Thyroid gland (tissue), 4 donors: Measurements from ENCODE around the gene GNAQ. TPM values are rescaled to one million over a fixed set of nuclear protein-coding genes. Genes with fewer than 3 reads are reported as not detected.

ENCODE experiments used
- DNase-seq, 2 donors: peaks; one replicate each; pipeline ENCODE4 v3.0.0-alpha.2; 2019
- H3K27ac ChIP-seq, 3 donors: fragments of 200-600 bp; sonication (generic); 1 replicate in 2 of 3; 2 replicates in 1 of 3; pipeline ENCODE4 v1.5.1; 2016 to 2019; ENCODE audit warnings: mild to moderate bottlenecking in 1 of 3, moderate library complexity in 1 of 3
- H3K27me3 ChIP-seq: fragments of 200-600 bp; sonication (generic); one replicate; pipeline ENCODE4 v1.5.1; 2019
- H3K36me3 ChIP-seq, 2 donors: fragments of 200-600 bp; sonication (generic); one replicate each; pipeline ENCODE4 v1.5.1; 2016 to 2019
- H3K4me1 ChIP-seq, 2 donors: fragments of 200-600 bp; sonication (generic); one replicate each; pipeline ENCODE4 v1.5.1; 2017 to 2019
- H3K4me3 ChIP-seq, 3 donors: fragments of 200-600 bp; sonication (generic); replicated peaks in 1 of 3; 1 replicate in 2 of 3; 2 replicates in 1 of 3; pipeline ENCODE4 v1.5.1; 2016; ENCODE audit warnings: mild to moderate bottlenecking in 1 of 3
- H3K9me3 ChIP-seq: fragments of 200-600 bp; sonication (generic); one replicate; pipeline ENCODE4 v1.5.1; 2017
- POLR2A ChIP-seq, 2 donors: fragments of 450-650 bp; IDR thresholded peaks; one replicate each; pipeline ENCODE4 v1.6.1; 2017; ENCODE audit warnings: antibody characterized with exemption in 2 of 2, mild to moderate bottlenecking in 2 of 2, moderate library complexity in 1 of 2
- WGBS, 2 donors: methylation state at CpG; one replicate each; pipeline ENCODE4 v1.1.5; 2017; 5-methylcytosine and 5-hydroxymethylcytosine counted together
- intact Hi-C: fragments of 100-400 bp; cut with DNase I; formaldehyde crosslinking; loops from one replicate; pipeline ENCODE4 v1.15.1; 2023
- total RNA-seq, 4 donors: library from RNA; depleted of rRNA; stranded (reverse); fragments of >200 nt; gene quantifications; one replicate each; pipeline ENCODE4 v1.2.3, GENCODE V29; 2016
- TF ChIP-seq, protein P1 (sequence below), 6 experiments: fragments of 200-600 bp in 3 of 6; fragments of 450-650 bp in 3 of 6; sonication (generic) in 3 of 6; IDR thresholded peaks; one replicate each; pipeline ENCODE4 v1.5.1; 2016 to 2019; ENCODE audit warnings: antibody characterized with exemption in 6 of 6, mild to moderate bottlenecking in 2 of 6, inconsistent platforms in 1 of 6, moderate library complexity in 1 of 6

The GNAQ gene
- total RNA-seq: 10 to 100 TPM; 40.0 to 60.8 (median 58.1) TPM

DNA sequence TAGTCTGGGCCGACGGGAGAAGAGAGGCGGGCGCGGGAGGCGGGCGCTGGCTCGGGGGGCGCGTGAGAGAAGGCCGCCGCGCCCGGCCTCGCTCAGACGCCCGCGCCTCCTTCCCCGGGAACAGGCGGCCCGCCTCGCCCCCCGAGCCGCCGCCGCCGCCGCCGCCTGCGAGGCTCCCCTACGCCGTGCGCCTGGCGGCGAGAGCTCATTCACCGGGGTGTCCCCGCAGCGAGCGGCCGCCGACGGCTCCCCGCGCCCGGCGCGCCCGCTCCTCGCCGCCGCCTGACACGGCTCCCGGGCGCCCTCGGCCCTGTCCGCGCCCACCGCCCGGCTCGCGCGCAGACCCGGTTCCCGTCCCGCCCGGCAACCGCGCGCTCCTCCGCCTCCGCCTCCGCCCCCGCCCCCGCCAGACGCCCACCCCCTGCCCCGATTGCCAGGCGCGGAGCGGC is at the start of gene GNAQ:
Gene GNAQ, minus strand, starts transcription at position 368 of the 449 bp plus-strand sequence. CDS start 576 bp downstream, outside the sequence.
- intact Hi-C loops: loop anchor here (10.0 kb wide), 2 partner anchors 187 to 597 kb away; no protein-coding TSS in a partner anchor
- Histone ChIP-seq H3K4me1 (peaks cover 27 to 40% of the 10 kb centered on the region in 2 donors), H3K4me3 (peak within 1 kb of the TSS; percentile 70 to 91 (median 80)), H3K27ac (peak within 1 kb of the TSS; percentile 79 to 97 (median 94)), H3K27me3 (no peaks in the 10 kb centered on the region), H3K9me3 (no peaks in the 10 kb centered on the region), H3K36me3 (no peaks in the 10 kb centered on the region)
- TF ChIP-seq POLR2A (IDR thresholded peaks at IDR 0.05): peak in 1 of 2 donors; percentile 13
- TF ChIP-seq, protein P1, sequence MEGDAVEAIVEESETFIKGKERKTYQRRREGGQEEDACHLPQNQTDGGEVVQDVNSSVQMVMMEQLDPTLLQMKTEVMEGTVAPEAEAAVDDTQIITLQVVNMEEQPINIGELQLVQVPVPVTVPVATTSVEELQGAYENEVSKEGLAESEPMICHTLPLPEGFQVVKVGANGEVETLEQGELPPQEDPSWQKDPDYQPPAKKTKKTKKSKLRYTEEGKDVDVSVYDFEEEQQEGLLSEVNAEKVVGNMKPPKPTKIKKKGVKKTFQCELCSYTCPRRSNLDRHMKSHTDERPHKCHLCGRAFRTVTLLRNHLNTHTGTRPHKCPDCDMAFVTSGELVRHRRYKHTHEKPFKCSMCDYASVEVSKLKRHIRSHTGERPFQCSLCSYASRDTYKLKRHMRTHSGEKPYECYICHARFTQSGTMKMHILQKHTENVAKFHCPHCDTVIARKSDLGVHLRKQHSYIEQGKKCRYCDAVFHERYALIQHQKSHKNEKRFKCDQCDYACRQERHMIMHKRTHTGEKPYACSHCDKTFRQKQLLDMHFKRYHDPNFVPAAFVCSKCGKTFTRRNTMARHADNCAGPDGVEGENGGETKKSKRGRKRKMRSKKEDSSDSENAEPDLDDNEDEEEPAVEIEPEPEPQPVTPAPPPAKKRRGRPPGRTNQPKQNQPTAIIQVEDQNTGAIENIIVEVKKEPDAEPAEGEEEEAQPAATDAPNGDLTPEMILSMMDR (IDR thresholded peaks at IDR 0.05): no peak
- 0% methylated on average over 14 of the region's 79 CpGs; no CpG with 5 or more reads in 1 of the 2 donors for WGBS, 2 donors
- DNase-seq: no peak

DNA sequence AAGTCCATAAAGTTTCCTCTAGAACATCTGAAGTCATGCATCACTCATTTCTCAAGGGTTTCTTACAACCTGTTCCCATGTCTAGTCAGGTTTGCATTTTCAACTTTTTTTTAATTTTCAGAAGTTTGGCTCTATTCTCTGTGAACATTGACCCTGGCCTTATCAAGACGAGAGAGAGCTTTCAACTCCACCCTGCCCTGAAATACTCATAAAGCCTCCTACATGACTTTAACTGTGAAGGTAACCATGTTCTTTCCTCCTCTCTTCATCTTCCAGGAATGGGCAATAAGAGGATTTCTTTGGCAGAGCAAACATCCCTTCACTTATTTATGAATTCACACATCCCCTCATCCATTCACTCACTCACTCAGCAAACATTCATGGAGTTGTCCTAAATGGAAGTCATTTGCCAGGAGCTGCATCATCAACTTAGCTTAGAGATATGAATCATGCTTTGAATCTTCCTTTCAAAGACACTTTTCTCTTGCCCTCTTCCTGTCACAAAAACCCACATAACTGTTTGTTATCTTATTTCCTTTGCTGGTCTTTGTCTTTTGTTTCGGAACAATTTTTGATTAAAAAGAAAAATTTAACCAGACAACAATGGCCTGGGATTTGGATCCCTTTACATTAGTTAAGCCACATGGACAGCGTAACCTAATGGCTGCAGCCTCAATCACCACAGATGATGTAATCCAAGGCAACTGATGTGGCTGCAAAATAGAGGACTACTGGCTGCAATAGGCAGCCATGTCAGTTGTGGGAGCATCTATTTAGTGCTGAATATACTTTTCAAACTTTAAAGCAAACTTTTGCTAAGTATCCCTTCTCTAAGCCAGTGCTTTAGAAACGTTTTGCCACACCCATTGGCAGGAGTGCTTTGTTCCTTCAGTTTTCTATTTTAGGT is 43.0 kb upstream of the GNAQ start:
- intact Hi-C loops: no loop called here
- TF ChIP-seq, protein P1 (IDR thresholded peaks at IDR 0.05): no peak
- no peak for TF ChIP-seq POLR2A (IDR thresholded peaks at IDR 0.05)
- no peak overlapping the region for H3K4me3 ChIP-seq
- H3K27me3 ChIP-seq: no peaks in the 10 kb centered on the region
- DNase-seq: no peak
- H3K4me1 ChIP-seq: peaks cover 4 to 16% of the 10 kb centered on the region in 2 donors
- 47 to 48% methylated on average over 4 of the region's 4 CpGs for WGBS, 2 donors
- H3K36me3 ChIP-seq: no peaks in the 10 kb centered on the region
- H3K27ac ChIP-seq: peak overlapping the region in 2 of 3 donors; percentile 28 to 79
- no peaks in the 10 kb centered on the region for H3K9me3 ChIP-seq

DNA sequence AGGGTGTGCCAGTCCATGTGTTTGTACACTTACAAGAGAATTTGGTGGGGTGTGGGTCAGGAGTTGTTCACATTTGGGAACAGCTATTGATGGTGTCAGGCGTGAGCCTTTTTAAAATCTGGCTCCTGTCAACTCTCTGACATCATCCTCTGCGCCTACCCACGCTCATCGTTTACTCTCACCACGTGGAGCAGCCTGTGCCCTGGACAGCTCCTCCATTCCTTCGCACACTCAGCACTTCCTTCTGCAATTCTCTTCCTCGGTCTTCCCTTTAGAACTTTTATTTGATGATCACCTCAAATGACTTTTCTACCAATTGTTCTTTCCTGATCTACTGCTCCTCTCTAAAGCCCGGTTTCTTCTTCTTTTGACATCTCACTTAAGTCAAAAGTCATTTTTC is 42.1 kb upstream of the GNAQ start:
- Histone ChIP-seq H3K27ac (peak overlapping the region; percentile 41 to 79 (median 65)), H3K9me3 (no peaks in the 10 kb centered on the region), H3K4me3 (no peak overlapping the region), H3K4me1 (peaks cover 4 to 16% of the 10 kb centered on the region in 2 donors), H3K27me3 (no peaks in the 10 kb centered on the region), H3K36me3 (no peaks in the 10 kb centered on the region)
- TF ChIP-seq, protein P1 (IDR thresholded peaks at IDR 0.05): no peak
- TF ChIP-seq POLR2A (IDR thresholded peaks at IDR 0.05): no peak
- intact Hi-C loops: no loop called here
- 73 to 76% methylated on average over 8 of the region's 8 CpGs for WGBS, 2 donors
- DNase-seq: no peak

GRCh38 chr9:78072586-78073199 is 41.1 kb upstream of the GNAQ start:
- peaks cover 4 to 16% of the 10 kb centered on the region in 2 donors for H3K4me1 ChIP-seq
- TF ChIP-seq POLR2A (IDR thresholded peaks at IDR 0.05): no peak
- TF ChIP-seq, protein P1 (IDR thresholded peaks at IDR 0.05): no peak
- no peaks in the 10 kb centered on the region for H3K36me3 ChIP-seq
- H3K4me3 ChIP-seq: no peak overlapping the region
- no peaks in the 10 kb centered on the region for H3K27me3 ChIP-seq
- intact Hi-C loops: no loop called here
- no peak for DNase-seq
- H3K27ac ChIP-seq: no peak overlapping the region
- 85 to 90% methylated on average over 3 of the region's 3 CpGs for WGBS, 2 donors
- no peaks in the 10 kb centered on the region for H3K9me3 ChIP-seq
